Central memory CD8-positive, alpha-beta T cell (primary cell): ENCODE measurements around the gene DAP3.
"Not testable (repeated sequence)": the region's sequence is repeated elsewhere in the genome, so short reads cannot be mapped to it uniquely, and the experiment has no call there.

Experiments used
- ATAC-seq: fragments of 150-1000 bp; cut with Tn5 transposase; replicated peaks from 2 replicates; pipeline ENCODE4 v1.10.0; 2022; ENCODE audit warnings: mild to moderate bottlenecking, moderate FRiP score, moderate number of reproducible peaks; ENCODE audit not compliant: poor library complexity, severe bottlenecking; ENCODE audit errors: extremely low read depth
- DNase-seq, 2 donors: peaks; one replicate each; pipeline ENCODE4 v3.0.0; 2021; ENCODE audit warnings: low spot score in 2 of 2
- H3K27ac Mint-ChIP-seq: one replicate; pipeline ENCODE4 v1.8.0; 2022; ENCODE audit warnings: low read depth, mild to moderate bottlenecking, moderate library complexity, mixed read lengths
- H3K27me3 Mint-ChIP-seq: one replicate; pipeline ENCODE4 v1.8.0; 2022; ENCODE audit warnings: mixed read lengths
- H3K36me3 Mint-ChIP-seq: one replicate; pipeline ENCODE4 v1.8.0; 2022; ENCODE audit warnings: mild to moderate bottlenecking, moderate library complexity, mixed read lengths; ENCODE audit not compliant: insufficient read depth
- H3K4me1 Mint-ChIP-seq: one replicate; pipeline ENCODE4 v1.8.0; 2022; ENCODE audit warnings: mixed read lengths
- H3K4me3 Mint-ChIP-seq: one replicate; pipeline ENCODE4 v1.8.0; 2022; ENCODE audit warnings: mild to moderate bottlenecking, moderate library complexity, mixed read lengths
- H3K9me3 Mint-ChIP-seq: one replicate; pipeline ENCODE4 v1.8.0; 2022; ENCODE audit warnings: mixed read lengths

DAP3 gene

DNA sequence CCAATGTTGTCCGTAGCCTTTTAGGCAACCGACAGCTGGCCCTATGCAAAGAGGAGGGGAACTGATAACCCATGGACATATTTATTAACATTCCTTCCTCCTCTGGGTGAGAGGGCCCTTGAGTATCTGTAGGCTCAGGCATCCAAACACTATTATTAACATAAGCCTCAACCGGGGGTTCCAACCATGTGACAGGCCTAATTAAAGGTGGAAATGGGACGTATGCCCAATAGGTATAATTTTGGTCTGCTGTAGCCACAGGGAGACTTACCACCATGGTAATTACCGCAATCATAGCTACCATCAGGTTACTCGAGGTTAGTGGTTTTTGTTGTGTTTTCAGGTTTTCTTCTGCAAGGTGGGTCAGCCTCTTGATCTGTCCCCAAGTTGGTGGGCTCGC lies 5.3 kb downstream of the DAP3 start:
- Mint-ChIP-seq H3K27me3 (no peaks in the 10 kb centered on the region), H3K4me3 (no peak overlapping the region), H3K27ac (no peak overlapping the region), H3K9me3 (no peaks in the 10 kb centered on the region), H3K36me3 (peaks cover 16% of the 10 kb centered on the region), H3K4me1 (peaks cover 65% of the 10 kb centered on the region)
- ATAC-seq (no peak), DNase-seq (no peak)

DNA sequence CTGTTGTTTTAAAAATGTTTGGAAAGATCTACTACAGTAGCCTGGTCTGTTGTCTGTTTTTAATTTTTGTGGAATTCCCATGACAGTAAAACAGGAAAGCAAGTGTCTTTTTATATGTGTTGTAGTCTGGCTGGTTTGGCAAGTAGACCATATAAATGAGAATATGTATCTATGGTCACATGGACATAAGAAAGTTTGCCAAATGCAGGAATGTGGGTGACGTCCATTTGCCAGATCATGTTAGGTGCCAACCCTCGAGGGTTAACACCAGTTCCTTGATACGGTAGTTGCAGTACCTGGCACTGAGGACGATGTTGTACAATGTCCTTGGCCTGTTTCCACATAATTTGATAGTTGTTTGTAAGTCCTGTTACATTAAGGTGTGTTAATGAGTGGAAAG lies 6.2 kb downstream of the DAP3 start:
- H3K9me3 Mint-ChIP-seq, result no peaks in the 10 kb centered on the region
- no peaks in the 10 kb centered on the region for H3K27me3 Mint-ChIP-seq
- no peak for DNase-seq
- peaks cover 60% of the 10 kb centered on the region for H3K4me1 Mint-ChIP-seq
- peaks cover 12% of the 10 kb centered on the region for H3K36me3 Mint-ChIP-seq
- no peak overlapping the region for H3K27ac Mint-ChIP-seq
- H3K4me3 Mint-ChIP-seq, result no peak overlapping the region
- no peak for ATAC-seq

DNA sequence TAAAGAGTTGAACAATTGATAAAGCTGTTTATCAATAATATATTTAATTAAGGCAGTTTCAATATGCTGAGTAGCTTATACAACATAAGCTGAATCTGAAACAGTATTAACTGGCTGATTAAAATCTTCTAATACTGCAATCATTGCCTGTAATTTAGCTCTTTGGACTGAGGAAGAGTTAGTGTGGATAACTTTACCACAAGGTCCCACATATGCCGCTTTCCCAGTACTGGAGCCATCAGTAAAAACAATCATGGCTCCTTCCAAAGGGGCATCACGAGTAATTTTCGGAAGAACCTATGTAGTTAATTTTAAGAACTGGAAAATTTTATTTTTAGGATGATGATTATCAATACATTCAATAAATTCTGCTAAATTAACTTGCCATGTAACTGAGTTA lies 6.7 kb downstream of the DAP3 start:
- Mint-ChIP-seq H3K4me3 (no peak overlapping the region), H3K27me3 (no peaks in the 10 kb centered on the region), H3K4me1 (peaks cover 57% of the 10 kb centered on the region), H3K27ac (no peak overlapping the region), H3K9me3 (no peaks in the 10 kb centered on the region), H3K36me3 (peaks cover 9% of the 10 kb centered on the region)
- ATAC-seq (no peak), DNase-seq (no peak)

DNA sequence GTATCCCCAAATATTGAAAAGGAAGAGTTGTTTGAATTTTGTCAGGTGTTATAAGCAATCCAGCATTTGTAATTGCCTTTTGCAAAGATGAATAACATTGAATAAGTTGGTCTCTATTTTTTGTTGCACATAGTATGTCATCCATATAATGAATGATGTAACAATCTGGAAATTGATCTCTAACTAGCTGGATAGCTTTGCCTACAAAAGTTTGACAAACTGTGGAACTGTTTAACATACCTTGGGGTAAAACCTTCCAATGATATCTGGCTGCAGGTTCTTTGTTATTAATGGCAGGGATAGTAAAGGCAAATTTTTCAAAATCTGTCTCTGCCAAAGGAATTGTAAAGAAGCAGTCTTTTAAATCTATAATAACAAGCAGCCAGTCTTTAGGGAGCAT lies 7.6 kb downstream of the DAP3 start:
- ATAC-seq (no peak), DNase-seq (no peak)
- peaks cover 4% of the 10 kb centered on the region for H3K36me3 Mint-ChIP-seq
- no peak overlapping the region for H3K27ac Mint-ChIP-seq
- no peaks in the 10 kb centered on the region for H3K9me3 Mint-ChIP-seq
- H3K4me1 Mint-ChIP-seq, result peaks cover 50% of the 10 kb centered on the region
- no peak overlapping the region for H3K4me3 Mint-ChIP-seq
- no peaks in the 10 kb centered on the region for H3K27me3 Mint-ChIP-seq

DNA sequence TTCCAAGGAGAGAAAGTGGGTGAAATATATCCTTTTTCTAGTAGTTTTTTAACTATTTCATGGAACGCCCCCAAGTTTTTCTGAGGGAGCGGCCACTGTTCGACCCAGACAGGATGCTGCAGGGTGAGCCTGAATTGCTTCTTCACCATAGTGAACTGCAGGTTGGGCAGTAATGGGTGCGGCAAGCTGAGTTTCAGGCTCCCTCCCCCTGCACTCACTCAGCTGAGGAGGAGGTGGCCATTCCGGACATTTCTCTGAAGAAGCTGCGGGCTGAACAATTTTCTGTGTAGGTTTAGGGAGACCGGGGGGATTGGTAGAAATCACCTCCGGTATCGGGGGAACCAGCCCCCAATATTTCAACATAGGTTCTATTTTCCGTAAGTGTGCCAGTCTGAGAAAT lies 8.2 kb downstream of the DAP3 start:
- H3K4me3 Mint-ChIP-seq, result no peak overlapping the region
- peaks cover 45% of the 10 kb centered on the region for H3K4me1 Mint-ChIP-seq
- DNase-seq (no peak), ATAC-seq (no peak)
- peaks cover 2% of the 10 kb centered on the region for H3K36me3 Mint-ChIP-seq
- H3K27ac Mint-ChIP-seq, result no peak overlapping the region
- no peaks in the 10 kb centered on the region for H3K27me3 Mint-ChIP-seq
- H3K9me3 Mint-ChIP-seq, result no peaks in the 10 kb centered on the region

DNA sequence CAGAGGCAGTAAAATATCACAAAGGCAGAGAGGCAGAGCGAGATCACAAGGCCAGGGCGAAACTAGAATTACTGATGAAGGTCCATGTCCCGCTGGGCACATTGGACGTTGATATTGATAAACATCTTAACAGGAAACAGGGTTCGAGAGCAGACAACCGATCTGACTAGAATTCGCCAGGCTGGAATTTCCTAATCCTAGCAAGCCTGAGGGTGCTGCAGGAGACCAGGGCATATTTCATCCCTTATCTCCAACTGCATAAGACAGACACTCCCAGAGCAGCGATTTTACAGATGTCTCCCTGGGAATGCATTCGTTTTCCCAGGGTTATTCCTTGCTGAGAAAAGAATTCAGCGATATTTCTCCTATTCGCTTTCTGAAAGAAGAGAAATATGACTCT lies 8.7 kb downstream of the DAP3 start:
- H3K9me3 Mint-ChIP-seq, result not testable (repeated sequence)
- peaks cover 45% of the 10 kb centered on the region for H3K4me1 Mint-ChIP-seq

DNA sequence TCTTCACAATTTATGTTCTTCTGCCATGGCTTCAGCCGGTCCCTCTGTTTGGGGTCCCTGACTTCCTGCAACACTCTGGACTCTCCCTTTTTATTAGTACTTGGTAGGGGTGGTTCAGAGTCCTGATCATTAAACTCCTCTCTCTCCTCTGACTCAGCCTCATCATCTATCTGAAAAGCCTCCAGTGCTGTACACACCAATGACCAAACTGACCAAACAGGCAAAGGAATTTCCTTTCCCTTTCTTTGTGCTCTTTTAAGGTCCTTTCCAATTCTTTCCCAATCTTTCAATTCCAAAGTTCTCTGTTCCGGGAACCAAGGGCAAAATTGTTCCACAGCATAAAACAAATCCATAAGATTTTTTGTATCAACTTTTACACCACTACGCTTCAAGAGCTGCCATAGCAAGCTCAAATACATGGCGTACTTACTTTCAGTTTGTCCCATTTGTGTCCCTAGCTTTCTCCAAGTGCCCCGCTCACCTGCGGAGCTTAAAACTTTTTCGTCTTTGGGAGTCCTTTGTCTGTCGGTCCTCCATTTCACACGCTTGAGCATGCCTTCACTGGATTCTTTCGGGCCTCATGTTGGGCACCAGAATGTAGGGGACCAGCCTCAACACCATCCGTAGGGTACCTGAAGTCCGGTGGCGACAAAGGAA lies 9.6 kb downstream of the DAP3 start:
- Mint-ChIP-seq H3K36me3 (peaks cover 2% of the 10 kb centered on the region), H3K4me1 (peaks cover 51% of the 10 kb centered on the region), H3K27ac (no peak overlapping the region), H3K27me3 (no peaks in the 10 kb centered on the region), H3K9me3 (no peaks in the 10 kb centered on the region), H3K4me3 (no peak overlapping the region)
- DNase-seq, result no peak
- no peak for ATAC-seq

More for the DNA sequence above, 8.7 kb downstream of the DAP3 start:
- ATAC-seq, H3K27ac Mint-ChIP-seq, H3K36me3 Mint-ChIP-seq, H3K27me3 Mint-ChIP-seq, DNase-seq, H3K4me3 Mint-ChIP-seq: not testable (repeated sequence)

DNA sequence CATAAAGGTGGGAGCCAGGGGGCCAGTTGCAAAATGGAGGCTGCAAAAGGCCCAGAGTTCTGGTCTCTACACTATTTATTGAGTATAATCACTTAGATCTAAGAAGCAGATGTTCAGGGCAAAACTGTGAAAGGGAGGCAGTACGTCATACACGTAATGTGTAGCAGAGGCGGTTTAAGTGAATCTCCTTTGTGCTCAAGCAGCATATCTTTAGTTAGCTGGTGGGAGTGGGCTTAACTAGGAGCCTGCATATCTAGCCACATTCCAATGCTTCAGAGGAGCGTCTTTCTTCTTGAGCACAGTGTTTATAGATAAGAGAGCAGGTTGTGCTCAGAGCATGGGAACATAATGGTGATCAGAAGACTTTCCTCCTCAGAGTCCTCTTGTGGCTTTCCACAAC lies 10.2 kb downstream of the DAP3 start:
- H3K27me3 Mint-ChIP-seq, H3K4me3 Mint-ChIP-seq, H3K27ac Mint-ChIP-seq, H3K36me3 Mint-ChIP-seq, DNase-seq, ATAC-seq, H3K9me3 Mint-ChIP-seq: not testable (repeated sequence)
- peaks cover 51% of the 10 kb centered on the region for H3K4me1 Mint-ChIP-seq

DNA sequence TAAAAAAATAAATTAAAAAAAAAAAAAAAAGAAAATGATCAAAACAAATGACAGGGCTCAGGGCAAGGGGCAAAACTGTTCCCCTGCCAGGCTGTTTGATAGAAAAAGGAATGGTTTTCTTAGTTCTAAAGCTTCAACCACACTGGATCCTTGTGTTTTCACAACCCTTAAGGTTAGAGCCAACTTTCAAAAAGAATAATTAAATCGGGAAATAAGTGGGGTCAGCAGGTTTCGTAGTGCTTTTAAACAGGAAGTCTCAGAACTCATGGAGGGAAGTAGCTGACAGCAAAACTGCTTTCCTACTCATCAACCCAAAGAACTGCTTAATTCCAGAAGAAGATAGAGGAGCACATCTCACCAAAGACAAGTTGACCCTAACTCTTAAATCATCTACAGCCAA lies 12.8 kb downstream of the DAP3 start:
- H3K27me3 Mint-ChIP-seq, DNase-seq, H3K9me3 Mint-ChIP-seq, H3K36me3 Mint-ChIP-seq, H3K4me3 Mint-ChIP-seq, ATAC-seq: not testable (repeated sequence)
- Mint-ChIP-seq H3K27ac (peak overlapping the region; percentile 59), H3K4me1 (peaks cover 43% of the 10 kb centered on the region)

DNA sequence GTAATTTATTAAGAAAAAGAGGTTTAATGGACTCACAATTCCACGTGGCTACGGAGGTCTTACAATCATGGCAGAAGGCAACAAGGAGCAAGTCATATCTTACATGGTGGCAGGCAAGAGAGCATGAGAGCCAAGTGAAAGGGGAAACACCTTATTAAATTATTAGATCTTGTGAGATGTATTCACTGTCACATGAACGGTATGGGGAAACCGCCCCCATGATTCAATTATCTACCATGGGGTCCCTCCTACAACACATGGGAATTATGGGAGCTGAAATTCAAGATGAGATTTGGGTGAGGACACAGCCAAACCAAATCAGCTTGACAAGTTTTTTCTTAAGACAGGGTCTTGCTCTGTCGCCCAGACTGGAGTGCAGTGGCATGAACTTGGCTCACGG lies 14.3 kb downstream of the DAP3 start:
- no peak for DNase-seq
- H3K9me3 Mint-ChIP-seq, result no peaks in the 10 kb centered on the region
- H3K27ac Mint-ChIP-seq, result no peak overlapping the region
- H3K36me3 Mint-ChIP-seq, result no peaks in the 10 kb centered on the region
- peaks cover 46% of the 10 kb centered on the region for H3K4me1 Mint-ChIP-seq
- no peak for ATAC-seq
- H3K4me3 Mint-ChIP-seq, result no peak overlapping the region
- H3K27me3 Mint-ChIP-seq, result no peaks in the 10 kb centered on the region

DNA sequence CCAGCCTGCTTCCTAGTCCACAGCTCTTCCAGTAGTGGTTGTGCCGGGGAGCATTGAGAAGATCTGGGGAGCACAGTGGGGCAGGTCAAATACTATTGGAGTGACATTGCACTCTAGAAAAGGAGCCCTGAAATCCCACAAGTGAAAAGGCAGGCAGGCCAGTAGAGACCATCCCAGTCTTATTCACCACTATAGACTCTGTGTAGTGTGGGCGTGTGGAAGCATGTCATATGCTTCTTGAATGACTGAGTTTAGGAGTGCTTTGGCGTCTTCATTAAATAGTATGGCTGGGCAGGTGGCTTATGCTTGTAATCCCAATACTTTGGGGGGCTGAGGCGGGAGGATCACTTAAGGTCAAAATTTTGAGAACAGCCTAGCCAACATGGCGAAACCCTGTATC lies 15.5 kb downstream of the DAP3 start:
- not testable (repeated sequence) for H3K9me3 Mint-ChIP-seq, H3K27me3 Mint-ChIP-seq, DNase-seq, ATAC-seq, H3K4me3 Mint-ChIP-seq, H3K27ac Mint-ChIP-seq, H3K36me3 Mint-ChIP-seq
- peaks cover 37% of the 10 kb centered on the region for H3K4me1 Mint-ChIP-seq

DNA sequence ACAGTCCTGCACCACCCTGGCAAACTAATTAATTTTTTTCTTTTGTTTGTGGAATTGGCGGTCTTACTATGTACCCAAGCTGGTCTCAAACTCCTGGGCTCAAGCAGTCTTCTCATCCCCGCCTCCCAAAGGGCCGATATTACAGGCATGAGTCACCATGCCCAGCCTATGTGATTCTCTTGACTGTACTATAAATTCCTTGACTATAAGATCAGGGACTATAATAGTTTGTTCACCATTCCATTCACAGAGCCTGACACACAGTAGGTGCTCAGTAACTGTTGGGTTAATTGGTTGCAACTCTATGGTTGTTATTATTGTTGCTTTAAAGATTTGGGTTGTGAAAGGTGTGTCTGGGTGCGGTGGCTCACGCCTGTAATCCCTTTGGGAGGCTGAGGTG lies 17.2 kb downstream of the DAP3 start:
- Mint-ChIP-seq H3K4me3 (no peak overlapping the region), H3K36me3 (peaks cover 5% of the 10 kb centered on the region), H3K27me3 (no peaks in the 10 kb centered on the region), H3K4me1 (peaks cover 31% of the 10 kb centered on the region), H3K9me3 (no peaks in the 10 kb centered on the region), H3K27ac (no peak overlapping the region)
- no peak for DNase-seq
- no peak for ATAC-seq

DNA sequence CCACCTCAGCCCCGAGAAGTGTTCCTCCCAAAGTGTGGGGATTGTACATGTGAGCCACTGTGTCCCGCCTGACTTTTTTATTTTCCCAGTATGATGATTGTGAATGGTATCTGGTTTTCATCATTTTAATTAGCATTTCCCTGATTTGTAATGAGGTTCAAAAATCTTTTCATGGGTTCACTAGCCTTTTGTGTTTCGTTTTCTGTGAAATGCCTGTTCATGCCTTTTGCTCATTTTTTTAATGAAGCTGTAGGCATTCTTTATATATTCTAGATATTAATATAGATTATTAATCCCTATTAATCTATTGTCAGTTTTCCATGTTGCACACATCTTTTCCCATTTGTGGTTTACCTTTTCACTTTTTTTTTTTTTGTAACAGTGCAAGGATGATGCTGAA lies 20.5 kb downstream of the DAP3 start:
- DNase-seq (no peak), ATAC-seq (no peak)
- Mint-ChIP-seq H3K27me3 (no peaks in the 10 kb centered on the region), H3K36me3 (peaks cover 12% of the 10 kb centered on the region), H3K9me3 (no peaks in the 10 kb centered on the region), H3K4me3 (no peak overlapping the region), H3K4me1 (peaks cover 23% of the 10 kb centered on the region), H3K27ac (no peak overlapping the region)

DNA sequence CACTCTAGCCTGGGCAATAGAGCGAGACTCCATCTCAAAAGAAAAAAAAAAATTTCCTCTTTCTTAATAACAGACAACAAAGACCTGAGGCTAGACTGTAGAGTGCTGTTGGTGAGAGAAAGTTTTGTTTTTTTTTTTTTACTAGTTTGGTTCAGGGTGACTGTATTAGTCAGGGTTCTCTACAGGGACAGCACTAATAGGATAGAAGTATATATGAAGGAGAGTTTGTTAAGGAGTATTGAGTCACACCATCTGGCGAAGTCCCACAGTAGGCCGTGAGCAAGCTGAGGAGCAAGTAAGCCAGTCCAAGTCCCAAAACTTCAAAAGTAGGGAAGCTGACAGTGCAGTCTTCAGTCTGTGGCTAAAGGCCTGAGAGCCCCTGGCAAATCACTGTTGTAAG lies 22.6 kb downstream of the DAP3 start:
- peaks cover 11% of the 10 kb centered on the region for H3K4me1 Mint-ChIP-seq
- not testable (repeated sequence) for H3K9me3 Mint-ChIP-seq

More for the DNA sequence above, 22.6 kb downstream of the DAP3 start:
- DNase-seq, H3K27me3 Mint-ChIP-seq, ATAC-seq, H3K4me3 Mint-ChIP-seq, H3K27ac Mint-ChIP-seq: not testable (repeated sequence)
- H3K36me3 Mint-ChIP-seq, result peaks cover 15% of the 10 kb centered on the region
